Liver (tissue), 9 donors: ENCODE measurements around the gene ERGIC2. TPM values are rescaled to one million over a fixed set of nuclear protein-coding genes. Genes with fewer than 3 reads are reported as not detected.

ENCODE experiments used
- DNase-seq: peaks from one replicate; pipeline ENCODE4 v3.0.0-alpha.2; 2017; ENCODE audit warnings: low spot score
- H3K27ac ChIP-seq, 2 donors: one replicate each; pipeline ENCODE4 v1.7.0; 2013; ENCODE audit warnings: inconsistent platforms in 2 of 2, low read length in 2 of 2, control low read depth in 1 of 2, low read depth in 1 of 2, mild to moderate bottlenecking in 1 of 2
- H3K27me3 ChIP-seq, 4 donors: one replicate each; pipeline versions ENCODE4 v1.6.1 to v1.7.0; 2013; ENCODE audit warnings: low read length in 3 of 4, inconsistent platforms in 1 of 4, mild to moderate bottlenecking in 1 of 4, moderate library complexity in 1 of 4; ENCODE audit not compliant: control insufficient read depth in 4 of 4, insufficient read depth in 4 of 4
- H3K36me3 ChIP-seq, 4 donors: one replicate each; pipeline versions ENCODE4 v1.6.1 to v1.7.0; 2013; ENCODE audit warnings: low read length in 3 of 4, mild to moderate bottlenecking in 3 of 4, low read depth in 1 of 4, moderate library complexity in 1 of 4; ENCODE audit not compliant: control insufficient read depth in 4 of 4, insufficient read depth in 3 of 4
- H3K4me1 ChIP-seq, 4 donors: one replicate each; pipeline versions ENCODE4 v1.6.1 to v1.7.0; 2013; ENCODE audit warnings: low read length in 3 of 4, mild to moderate bottlenecking in 3 of 4, moderate library complexity in 1 of 4; ENCODE audit not compliant: control insufficient read depth in 4 of 4, insufficient read depth in 4 of 4
- H3K4me3 ChIP-seq, 3 donors: one replicate each; pipeline versions ENCODE4 v1.6.1 to v1.7.0; 2013; ENCODE audit warnings: low read length in 3 of 3, control low read depth in 1 of 3, low read depth in 1 of 3, mild to moderate bottlenecking in 1 of 3
- H3K9ac ChIP-seq, 2 donors: one replicate each; pipeline ENCODE4 v1.7.0; 2013; ENCODE audit warnings: low read length in 2 of 2, mild to moderate bottlenecking in 2 of 2, moderate library complexity in 2 of 2, control low read depth in 1 of 2, low read depth in 1 of 2
- H3K9me3 ChIP-seq, 4 donors: one replicate each; pipeline versions ENCODE4 v1.6.1 to v1.7.0; 2013; ENCODE audit warnings: low read length in 3 of 4; ENCODE audit not compliant: control insufficient read depth in 4 of 4
- EGR1 ChIP-seq, 2 donors: IDR thresholded peaks; 2 replicates each; pipeline ENCODE4 v1.6.1; 2016 to 2018; ENCODE audit warnings: antibody characterized with exemption in 2 of 2, low read depth in 2 of 2
- FOXA1 ChIP-seq: IDR thresholded peaks from 2 replicates; pipeline ENCODE4 v1.6.1; 2016; ENCODE audit warnings: antibody characterized with exemption
- FOXA2 ChIP-seq: IDR thresholded peaks from 2 replicates; pipeline ENCODE4 v1.6.1; 2016; ENCODE audit warnings: antibody characterized with exemption
- GABPA ChIP-seq, 2 donors: IDR thresholded peaks in 1 of 2; conservative IDR thresholded peaks in 1 of 2; 2 replicates each; pipeline ENCODE4 v1.6.1; 2016; ENCODE audit warnings: antibody characterized with exemption in 2 of 2, mild to moderate bottlenecking in 1 of 2, moderate library complexity in 1 of 2
- HNF4A ChIP-seq, 2 donors: conservative IDR thresholded peaks; 2 replicates each; pipeline ENCODE4 v1.6.1; 2016; ENCODE audit warnings: antibody characterized with exemption in 2 of 2, mild to moderate bottlenecking in 2 of 2
- HNF4G ChIP-seq: IDR thresholded peaks from 2 replicates; pipeline ENCODE4 v1.6.1; 2016; ENCODE audit warnings: antibody characterized with exemption
- JUND ChIP-seq, 2 donors: IDR thresholded peaks; 2 replicates each; pipeline ENCODE4 v1.6.1; 2016; ENCODE audit warnings: antibody characterized with exemption in 2 of 2
- NR2F2 ChIP-seq: IDR thresholded peaks from 2 replicates; pipeline ENCODE4 v1.6.1; 2016; ENCODE audit warnings: antibody characterized with exemption
- RAD21 ChIP-seq, 2 donors: IDR thresholded peaks; 2 replicates each; pipeline ENCODE4 v1.6.1; 2016; ENCODE audit warnings: antibody characterized with exemption in 2 of 2, mild to moderate bottlenecking in 2 of 2
- RXRA ChIP-seq, 2 donors: IDR thresholded peaks; 2 replicates each; pipeline ENCODE4 v1.6.1; 2017 to 2018; ENCODE audit warnings: antibody characterized with exemption in 2 of 2, mild to moderate bottlenecking in 1 of 2
- SP1 ChIP-seq: IDR thresholded peaks from 2 replicates; pipeline ENCODE4 v1.6.1; 2018; ENCODE audit warnings: antibody characterized with exemption, mild to moderate bottlenecking
- TAF1 ChIP-seq: conservative IDR thresholded peaks from 2 replicates; pipeline ENCODE4 v1.6.1; 2016; ENCODE audit warnings: antibody characterized with exemption, mild to moderate bottlenecking
- YY1 ChIP-seq: IDR thresholded peaks from 2 replicates; pipeline ENCODE4 v1.6.1; 2016; ENCODE audit warnings: antibody characterized with exemption, mild to moderate bottlenecking
- WGBS: extraction: QIAGEN DNeasy Blood & Tissue Kit; methylation state at CpG from one replicate; pipeline ENCODE4 v1.1.7; 2013; 5-methylcytosine and 5-hydroxymethylcytosine counted together
- polyA plus RNA-seq, 2 donors: library from polyadenylated mRNA; stranded (reverse) in 1 of 2; unstranded in 1 of 2; fragments of 200-250 nt in 1 of 2; fragments of >200 nt in 1 of 2; fragmentation: Nextera tagmentation in 1 of 2; extraction: Ambion mirVana in 1 of 2; gene quantifications; one replicate each; pipeline versions ENCODE4 v1.2.1 to v1.2.3, GENCODE V29; 2013 to 2015
- total RNA-seq, 2 donors: library from RNA; depleted of rRNA; stranded (reverse); fragments of >200 nt; gene quantifications; one replicate each; pipeline ENCODE4 v1.2.3, GENCODE V29; 2014
- TF ChIP-seq, protein P1 (sequence below): IDR thresholded peaks from 2 replicates; pipeline ENCODE4 v1.6.1; 2016; ENCODE audit warnings: antibody characterized with exemption
- TF ChIP-seq, protein P2 (sequence below): IDR thresholded peaks from 2 replicates; pipeline ENCODE4 v1.6.1; 2016; ENCODE audit warnings: antibody characterized with exemption
- TF ChIP-seq, protein P3 (sequence below): IDR thresholded peaks from 2 replicates; pipeline ENCODE4 v1.6.1; 2016; ENCODE audit warnings: antibody characterized with exemption, mild to moderate bottlenecking
- TF ChIP-seq, protein P4 (sequence below): fragments of 150-350 bp; IDR thresholded peaks from 2 replicates; pipeline ENCODE4 v1.5.1; 2017; ENCODE audit warnings: improper control_type of control experiment, low read depth, low read length; ENCODE audit not compliant: missing input control
- TF ChIP-seq, protein P5 (sequence below): IDR thresholded peaks from 2 replicates; pipeline ENCODE4 v1.6.1; 2016; ENCODE audit warnings: antibody characterized with exemption
- donor health status: healthy.
- donor health status: healthy.
- donor health status: healthy.
- donor health status: healthy.
- donor health status: healthy.

ERGIC2 gene
- total and polyA plus RNA-seq, 4 donors = 33.8 to 56.2 (median 40.8) TPM

DNA sequence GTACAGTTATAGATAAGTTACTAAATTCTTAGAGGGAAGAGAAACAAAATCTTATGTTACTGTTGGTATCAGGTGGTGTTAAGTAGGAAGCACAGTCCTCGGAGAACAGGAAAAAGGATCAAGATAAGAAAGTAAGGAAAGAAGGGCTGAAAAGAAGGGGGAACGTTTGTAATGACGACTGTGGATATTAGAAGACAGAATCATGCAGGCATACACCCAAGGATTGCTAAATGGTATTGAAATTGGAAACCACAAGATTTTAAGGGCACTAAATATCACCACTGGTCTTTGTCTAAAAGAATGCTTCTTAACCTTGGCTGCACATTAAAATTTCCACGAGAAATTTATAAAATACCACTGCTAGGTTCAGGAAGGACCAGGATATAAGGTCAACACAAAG lies 34.1 kb upstream of the ERGIC2 start:
- no peaks in the 10 kb centered on the region for H3K27me3 ChIP-seq
- no peak overlapping the region for H3K27ac ChIP-seq
- no peaks in the 10 kb centered on the region for H3K4me1 ChIP-seq
- H3K9me3 ChIP-seq = no peaks in the 10 kb centered on the region
- no peak overlapping the region for H3K4me3 ChIP-seq
- no peaks in the 10 kb centered on the region for H3K36me3 ChIP-seq
- WGBS = 51% methylated on average over 4 of the region's 4 CpGs
- no peak for TF ChIP-seq EGR1 (IDR thresholded peaks at IDR 0.05; ENCODE audit: low read depth in 2 of 2)
- TF ChIP-seq RXRA (IDR thresholded peaks at IDR 0.05) = no peak
- TF ChIP-seq, protein P1, sequence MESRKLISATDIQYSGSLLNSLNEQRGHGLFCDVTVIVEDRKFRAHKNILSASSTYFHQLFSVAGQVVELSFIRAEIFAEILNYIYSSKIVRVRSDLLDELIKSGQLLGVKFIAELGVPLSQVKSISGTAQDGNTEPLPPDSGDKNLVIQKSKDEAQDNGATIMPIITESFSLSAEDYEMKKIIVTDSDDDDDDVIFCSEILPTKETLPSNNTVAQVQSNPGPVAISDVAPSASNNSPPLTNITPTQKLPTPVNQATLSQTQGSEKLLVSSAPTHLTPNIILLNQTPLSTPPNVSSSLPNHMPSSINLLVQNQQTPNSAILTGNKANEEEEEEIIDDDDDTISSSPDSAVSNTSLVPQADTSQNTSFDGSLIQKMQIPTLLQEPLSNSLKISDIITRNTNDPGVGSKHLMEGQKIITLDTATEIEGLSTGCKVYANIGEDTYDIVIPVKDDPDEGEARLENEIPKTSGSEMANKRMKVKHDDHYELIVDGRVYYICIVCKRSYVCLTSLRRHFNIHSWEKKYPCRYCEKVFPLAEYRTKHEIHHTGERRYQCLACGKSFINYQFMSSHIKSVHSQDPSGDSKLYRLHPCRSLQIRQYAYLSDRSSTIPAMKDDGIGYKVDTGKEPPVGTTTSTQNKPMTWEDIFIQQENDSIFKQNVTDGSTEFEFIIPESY = no peak
- TF ChIP-seq TAF1 = no peak
- TF ChIP-seq JUND (IDR thresholded peaks at IDR 0.05) = no peak
- TF ChIP-seq YY1 = no peak
- TF ChIP-seq, protein P2, sequence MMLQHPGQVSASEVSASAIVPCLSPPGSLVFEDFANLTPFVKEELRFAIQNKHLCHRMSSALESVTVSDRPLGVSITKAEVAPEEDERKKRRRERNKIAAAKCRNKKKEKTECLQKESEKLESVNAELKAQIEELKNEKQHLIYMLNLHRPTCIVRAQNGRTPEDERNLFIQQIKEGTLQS = no peak
- no peak for TF ChIP-seq SP1
- TF ChIP-seq, protein P3, sequence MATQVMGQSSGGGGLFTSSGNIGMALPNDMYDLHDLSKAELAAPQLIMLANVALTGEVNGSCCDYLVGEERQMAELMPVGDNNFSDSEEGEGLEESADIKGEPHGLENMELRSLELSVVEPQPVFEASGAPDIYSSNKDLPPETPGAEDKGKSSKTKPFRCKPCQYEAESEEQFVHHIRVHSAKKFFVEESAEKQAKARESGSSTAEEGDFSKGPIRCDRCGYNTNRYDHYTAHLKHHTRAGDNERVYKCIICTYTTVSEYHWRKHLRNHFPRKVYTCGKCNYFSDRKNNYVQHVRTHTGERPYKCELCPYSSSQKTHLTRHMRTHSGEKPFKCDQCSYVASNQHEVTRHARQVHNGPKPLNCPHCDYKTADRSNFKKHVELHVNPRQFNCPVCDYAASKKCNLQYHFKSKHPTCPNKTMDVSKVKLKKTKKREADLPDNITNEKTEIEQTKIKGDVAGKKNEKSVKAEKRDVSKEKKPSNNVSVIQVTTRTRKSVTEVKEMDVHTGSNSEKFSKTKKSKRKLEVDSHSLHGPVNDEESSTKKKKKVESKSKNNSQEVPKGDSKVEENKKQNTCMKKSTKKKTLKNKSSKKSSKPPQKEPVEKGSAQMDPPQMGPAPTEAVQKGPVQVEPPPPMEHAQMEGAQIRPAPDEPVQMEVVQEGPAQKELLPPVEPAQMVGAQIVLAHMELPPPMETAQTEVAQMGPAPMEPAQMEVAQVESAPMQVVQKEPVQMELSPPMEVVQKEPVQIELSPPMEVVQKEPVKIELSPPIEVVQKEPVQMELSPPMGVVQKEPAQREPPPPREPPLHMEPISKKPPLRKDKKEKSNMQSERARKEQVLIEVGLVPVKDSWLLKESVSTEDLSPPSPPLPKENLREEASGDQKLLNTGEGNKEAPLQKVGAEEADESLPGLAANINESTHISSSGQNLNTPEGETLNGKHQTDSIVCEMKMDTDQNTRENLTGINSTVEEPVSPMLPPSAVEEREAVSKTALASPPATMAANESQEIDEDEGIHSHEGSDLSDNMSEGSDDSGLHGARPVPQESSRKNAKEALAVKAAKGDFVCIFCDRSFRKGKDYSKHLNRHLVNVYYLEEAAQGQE = no peak
- no peak for TF ChIP-seq NR2F2
- TF ChIP-seq FOXA1 = no peak
- no peak for TF ChIP-seq GABPA (IDR thresholded peaks at IDR 0.05 in 1 of 2, conservative IDR thresholded peaks at IDR 0.05 in 1 of 2)
- no peak for TF ChIP-seq HNF4A (conservative IDR thresholded peaks at IDR 0.05)
- TF ChIP-seq FOXA2 = no peak
- TF ChIP-seq, protein P4, sequence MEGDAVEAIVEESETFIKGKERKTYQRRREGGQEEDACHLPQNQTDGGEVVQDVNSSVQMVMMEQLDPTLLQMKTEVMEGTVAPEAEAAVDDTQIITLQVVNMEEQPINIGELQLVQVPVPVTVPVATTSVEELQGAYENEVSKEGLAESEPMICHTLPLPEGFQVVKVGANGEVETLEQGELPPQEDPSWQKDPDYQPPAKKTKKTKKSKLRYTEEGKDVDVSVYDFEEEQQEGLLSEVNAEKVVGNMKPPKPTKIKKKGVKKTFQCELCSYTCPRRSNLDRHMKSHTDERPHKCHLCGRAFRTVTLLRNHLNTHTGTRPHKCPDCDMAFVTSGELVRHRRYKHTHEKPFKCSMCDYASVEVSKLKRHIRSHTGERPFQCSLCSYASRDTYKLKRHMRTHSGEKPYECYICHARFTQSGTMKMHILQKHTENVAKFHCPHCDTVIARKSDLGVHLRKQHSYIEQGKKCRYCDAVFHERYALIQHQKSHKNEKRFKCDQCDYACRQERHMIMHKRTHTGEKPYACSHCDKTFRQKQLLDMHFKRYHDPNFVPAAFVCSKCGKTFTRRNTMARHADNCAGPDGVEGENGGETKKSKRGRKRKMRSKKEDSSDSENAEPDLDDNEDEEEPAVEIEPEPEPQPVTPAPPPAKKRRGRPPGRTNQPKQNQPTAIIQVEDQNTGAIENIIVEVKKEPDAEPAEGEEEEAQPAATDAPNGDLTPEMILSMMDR = no peak
- TF ChIP-seq, protein P5, sequence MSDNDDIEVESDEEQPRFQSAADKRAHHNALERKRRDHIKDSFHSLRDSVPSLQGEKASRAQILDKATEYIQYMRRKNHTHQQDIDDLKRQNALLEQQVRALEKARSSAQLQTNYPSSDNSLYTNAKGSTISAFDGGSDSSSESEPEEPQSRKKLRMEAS = no peak
- no peak for TF ChIP-seq HNF4G
- TF ChIP-seq RAD21 (IDR thresholded peaks at IDR 0.05) = no peak
- H3K9ac ChIP-seq = no peak overlapping the region
- DNase-seq = no peak

DNA sequence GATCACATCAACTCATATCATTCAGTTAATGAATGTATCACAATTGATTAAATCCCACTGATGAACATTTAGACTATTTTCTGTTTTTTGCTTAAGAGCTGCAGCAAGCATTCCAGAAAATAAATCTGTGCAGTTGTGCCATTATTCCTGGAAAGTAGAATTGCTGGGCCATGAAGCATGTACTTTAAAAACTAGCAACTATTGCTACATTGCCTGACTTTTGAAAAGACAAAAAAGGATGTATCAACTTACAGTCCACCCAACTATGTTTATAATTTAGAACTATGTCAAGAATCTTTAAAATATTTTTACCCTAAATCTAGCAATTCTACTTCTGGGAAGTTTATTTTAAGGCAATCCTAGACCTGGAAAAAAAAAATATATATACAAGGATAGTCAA lies 33.4 kb upstream of the ERGIC2 start:
- no peak overlapping the region for H3K27ac ChIP-seq
- no peaks in the 10 kb centered on the region for H3K4me1 ChIP-seq
- TF ChIP-seq HNF4A (conservative IDR thresholded peaks at IDR 0.05) = no peak
- no peak overlapping the region for H3K9ac ChIP-seq
- H3K27me3 ChIP-seq = no peaks in the 10 kb centered on the region
- H3K9me3 ChIP-seq = no peaks in the 10 kb centered on the region
- H3K4me3 ChIP-seq = no peak overlapping the region
- no peaks in the 10 kb centered on the region for H3K36me3 ChIP-seq
- no peak for DNase-seq
